Measurements from ENCODE around the gene GPR152. TPM values are rescaled to one million over a fixed set of nuclear protein-coding genes. Genes with fewer than 3 reads are reported as not detected.

Gene GPR152
- total and polyA plus RNA-seq, 2 of the 8 experiments (the other 6 are each of a cell fraction or from before 2014, with no cell fraction given) = not detected

- TF ChIP-seq FOSL1 (IDR thresholded peaks at IDR 0.05; ENCODE audit: insufficient read depth, low read depth, low read length) = no peak
- TF ChIP-seq RAD21 (IDR thresholded peaks at IDR 0.05 in 1 of 2, conservative IDR thresholded peaks at IDR 0.05 in 1 of 2; ENCODE audit: low read depth in 2 of 2, low read length in 2 of 2) = no peak
- no peak for TF ChIP-seq GABPA (IDR thresholded peaks at IDR 0.05; ENCODE audit: borderline replicate concordance, insufficient read depth, low read length)
- no peak for TF ChIP-seq MAFK (IDR thresholded peaks at IDR 0.05; ENCODE audit: low read depth, low read length)
- TF ChIP-seq ASH2L (IDR thresholded peaks at IDR 0.05; ENCODE audit: low read length) = no peak
These were observed 35.9 kb downstream of the GPR152 start (continued) for GRCh38 chr11:67416416-67417335.

All from H1 (cell line).